Effector memory CD8-positive, alpha-beta T cell (primary cell): ENCODE results near the gene RASAL3.
A peak's percentile ranks its signal among the peaks of the same experiment; 100 is the strongest.
"Not testable (repeated sequence)": the region's sequence is repeated elsewhere in the genome, so short reads cannot be mapped to it uniquely, and the experiment has no call there.

Experiments
- ATAC-seq: fragments of 150-1000 bp; cut with Tn5 transposase; replicated peaks from 2 replicates; pipeline ENCODE4 v1.10.0; 2021; ENCODE audit warnings: mild to moderate bottlenecking, moderate library complexity
- DNase-seq, 3 experiments: peaks; one replicate each; pipeline ENCODE4 v3.0.0; 2021
- H3K27ac Mint-ChIP-seq, 2 donors: one replicate each; pipeline ENCODE4 v1.8.0; 2022; ENCODE audit warnings: mild to moderate bottlenecking in 2 of 2, mixed read lengths in 2 of 2, moderate library complexity in 2 of 2
- H3K27me3 Mint-ChIP-seq, 2 donors: one replicate each; pipeline ENCODE4 v1.8.0; 2022; ENCODE audit warnings: mixed read lengths in 2 of 2
- H3K36me3 Mint-ChIP-seq: one replicate; pipeline ENCODE4 v1.8.0; 2022; ENCODE audit warnings: mild to moderate bottlenecking, moderate library complexity, mixed read lengths; ENCODE audit not compliant: insufficient read depth
- H3K4me1 Mint-ChIP-seq, 2 donors: one replicate each; pipeline ENCODE4 v1.8.0; 2022; ENCODE audit warnings: low read depth in 2 of 2, mixed read lengths in 2 of 2
- H3K4me3 Mint-ChIP-seq, 2 donors: one replicate each; pipeline ENCODE4 v1.8.0; 2022; ENCODE audit warnings: mild to moderate bottlenecking in 2 of 2, mixed read lengths in 2 of 2, moderate library complexity in 2 of 2
- H3K9me3 Mint-ChIP-seq, 2 donors: one replicate each; pipeline ENCODE4 v1.8.0; 2022; ENCODE audit warnings: mixed read lengths in 2 of 2

The RASAL3 gene

DNA sequence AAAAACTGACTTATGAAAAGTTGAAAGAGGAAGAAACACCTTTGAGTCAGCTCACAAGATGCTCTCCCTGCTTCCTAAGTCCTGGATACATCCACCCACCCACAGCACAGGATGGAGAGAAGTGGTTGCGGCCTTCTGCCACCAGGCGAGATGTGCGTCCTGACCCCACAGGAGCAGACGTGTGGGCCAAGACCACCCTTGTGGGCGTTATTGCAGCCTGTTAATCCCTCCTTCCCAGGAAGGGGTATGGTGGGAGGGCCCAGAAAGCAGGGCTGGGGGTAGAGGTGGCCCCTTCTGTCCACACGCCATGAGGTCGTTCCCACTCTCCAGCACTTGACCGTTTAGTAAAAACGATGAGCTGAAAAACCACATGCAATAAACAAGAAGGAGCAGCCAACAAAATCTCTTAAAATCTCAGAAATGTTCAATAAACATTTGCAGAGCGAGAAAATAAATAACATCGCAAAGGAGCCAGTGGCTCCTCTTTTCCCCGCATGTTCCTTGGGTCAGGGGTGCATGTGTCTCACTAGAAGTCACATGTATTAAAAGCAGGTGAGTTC, 43.1 kb downstream of the RASAL3 start:
- DNase-seq = no peak
- Mint-ChIP-seq H3K27me3 (no peaks in the 10 kb centered on the region), H3K4me1 (peaks cover 25 to 29% of the 10 kb centered on the region in 2 donors), H3K27ac (no peak overlapping the region), H3K4me3 (no peak overlapping the region), H3K9me3 (no peaks in the 10 kb centered on the region), H3K36me3 (peaks cover 10% of the 10 kb centered on the region)
- no peak for ATAC-seq

DNA sequence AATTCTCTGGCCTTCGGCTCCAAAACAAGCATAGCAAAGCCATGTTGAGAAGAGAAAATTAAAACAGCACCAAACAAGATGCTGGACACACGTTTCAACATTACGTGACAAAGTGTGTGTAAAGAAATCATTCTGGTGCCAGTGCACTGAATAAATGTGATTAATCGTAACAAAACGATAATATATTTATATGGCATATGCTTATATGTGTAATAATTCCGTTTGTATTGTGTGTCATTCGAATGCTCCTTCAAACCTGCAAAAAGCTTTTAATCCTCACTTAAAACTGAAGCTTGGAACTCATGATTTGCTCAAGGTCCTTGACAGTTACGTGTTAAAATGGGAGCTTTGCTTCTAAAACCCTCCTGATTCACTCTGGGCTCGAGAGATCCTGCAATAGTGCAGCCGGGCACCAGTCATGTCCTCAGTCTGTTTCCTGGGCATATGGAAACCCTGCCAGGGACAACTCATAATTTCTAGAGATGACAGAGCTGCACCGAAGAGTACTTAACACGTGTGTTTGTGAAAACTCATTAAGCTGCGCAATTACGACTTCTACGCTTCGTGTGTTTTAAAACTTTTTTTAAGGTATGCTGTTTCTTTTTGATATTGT, 44.8 kb downstream of the RASAL3 start:
- H3K36me3 Mint-ChIP-seq = peaks cover 18% of the 10 kb centered on the region
- H3K27ac Mint-ChIP-seq = peak overlapping the region; percentile 89 to 99
- H3K4me1 Mint-ChIP-seq = peaks cover 31 to 37% of the 10 kb centered on the region in 2 donors
- no peaks in the 10 kb centered on the region for H3K9me3 Mint-ChIP-seq
- peak overlapping the region; percentile 95 to 98 for H3K4me3 Mint-ChIP-seq
- DNase-seq = no peak
- no peak for ATAC-seq
- no peaks in the 10 kb centered on the region for H3K27me3 Mint-ChIP-seq

DNA sequence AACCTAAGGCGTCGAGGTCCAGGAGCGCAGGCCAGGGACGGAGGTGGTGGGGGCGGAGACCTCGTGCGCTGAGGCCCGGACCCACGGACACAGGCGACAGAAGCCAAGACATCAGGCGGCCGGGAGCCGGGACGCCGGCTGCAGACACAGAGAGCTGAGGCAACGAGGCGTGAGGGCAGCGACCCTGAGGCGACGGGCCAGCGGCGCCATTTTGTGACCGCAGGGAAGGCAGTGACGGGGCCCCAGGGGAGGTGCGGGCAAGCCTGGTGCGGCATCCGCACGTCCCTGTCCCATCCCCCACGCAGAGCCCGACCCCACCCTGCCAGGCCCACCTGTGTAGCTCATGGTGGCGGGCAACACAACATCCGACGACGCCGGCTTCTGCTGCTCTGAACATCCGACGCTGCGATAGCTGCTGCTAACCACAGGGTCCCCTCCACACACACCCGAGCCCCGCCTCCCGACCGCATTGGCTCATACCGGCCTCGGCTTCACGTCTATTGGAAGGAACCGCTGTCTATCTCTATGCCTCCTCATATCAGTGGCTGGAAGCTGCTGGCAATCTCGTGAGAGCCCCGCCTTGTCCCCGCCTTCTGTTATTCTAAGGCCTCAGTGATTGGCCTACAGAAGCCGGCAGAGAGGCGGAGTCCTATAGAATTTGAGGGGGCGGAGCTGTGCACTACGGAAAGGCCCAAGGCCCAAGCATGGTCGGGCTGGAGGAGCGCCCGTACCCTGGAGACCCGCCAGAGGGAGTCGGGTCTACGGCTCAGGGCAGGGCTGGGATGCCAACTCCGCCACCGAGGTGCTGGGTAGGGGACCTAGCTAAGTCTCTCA, 45.5 kb downstream of the RASAL3 start, which contains the start of gene AKAP8L:
Gene AKAP8L (minus strand): TSS at position 410 of the 834 bp plus-strand sequence. CDS start 65 bp downstream, at position 345.
- H3K27ac Mint-ChIP-seq = peak within 1 kb of the TSS; percentile 89 to 99
- H3K4me3 Mint-ChIP-seq = peak within 1 kb of the TSS; percentile 95 to 98
- H3K4me1 Mint-ChIP-seq = peaks cover 32 to 38% of the 10 kb centered on the region in 2 donors
- peak; percentile 98 to 99 (median 98) for DNase-seq
- peaks cover 18% of the 10 kb centered on the region for H3K36me3 Mint-ChIP-seq
- peak; percentile 90 for ATAC-seq
- no peaks in the 10 kb centered on the region for H3K9me3 Mint-ChIP-seq
- H3K27me3 Mint-ChIP-seq = no peaks in the 10 kb centered on the region

DNA sequence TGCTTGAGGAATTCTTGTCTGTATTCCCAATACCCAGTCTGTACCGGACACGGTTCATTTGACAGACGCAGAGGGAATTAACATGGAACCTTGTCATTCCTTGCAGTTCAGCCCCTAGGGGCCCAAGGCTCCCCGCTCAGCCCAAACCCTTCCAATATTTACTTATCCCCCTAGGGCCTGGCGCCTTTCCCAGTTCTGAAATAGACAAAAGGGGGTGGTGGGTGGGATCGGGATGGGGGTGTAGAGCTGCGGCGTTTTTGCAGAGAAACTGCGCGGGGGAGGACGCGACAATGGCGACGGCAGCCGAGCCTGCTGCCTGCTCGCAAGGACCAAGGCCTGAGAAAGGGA, 46.1 kb downstream of the RASAL3 start:
- ATAC-seq (no peak), DNase-seq (no peak)
- Mint-ChIP-seq H3K27me3 (no peaks in the 10 kb centered on the region), H3K4me3 (peak overlapping the region; percentile 95 to 98), H3K27ac (peak overlapping the region; percentile 89 to 99), H3K9me3 (no peaks in the 10 kb centered on the region), H3K4me1 (peaks cover 36 to 42% of the 10 kb centered on the region in 2 donors), H3K36me3 (peaks cover 18% of the 10 kb centered on the region)

DNA sequence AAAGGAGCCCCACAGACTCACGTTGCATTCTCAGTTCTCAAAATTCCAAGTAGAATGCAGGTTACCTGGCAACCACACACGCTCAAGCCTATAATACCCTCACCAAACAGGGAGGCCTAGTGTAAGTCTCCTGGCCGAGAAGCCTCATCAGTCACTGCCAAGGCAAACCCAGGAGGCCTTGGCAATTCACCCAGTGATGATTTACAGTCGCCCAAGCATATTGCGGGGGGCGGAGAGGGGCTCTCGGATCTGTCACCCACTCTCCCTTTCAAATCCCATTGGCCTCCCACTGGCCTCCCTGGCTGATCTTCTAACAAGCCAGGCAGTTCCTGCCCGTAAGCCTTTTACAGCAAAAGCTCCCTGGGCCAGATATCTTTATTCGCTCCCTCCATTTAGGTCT, 46.6 kb downstream of the RASAL3 start:
- Mint-ChIP-seq H3K27ac (peak overlapping the region; percentile 89 to 99), H3K4me3 (peak overlapping the region; percentile 95 to 98), H3K27me3 (no peaks in the 10 kb centered on the region), H3K36me3 (peaks cover 20% of the 10 kb centered on the region), H3K4me1 (peaks cover 38 to 46% of the 10 kb centered on the region in 2 donors), H3K9me3 (no peaks in the 10 kb centered on the region)
- ATAC-seq (no peak), DNase-seq (no peak)

DNA sequence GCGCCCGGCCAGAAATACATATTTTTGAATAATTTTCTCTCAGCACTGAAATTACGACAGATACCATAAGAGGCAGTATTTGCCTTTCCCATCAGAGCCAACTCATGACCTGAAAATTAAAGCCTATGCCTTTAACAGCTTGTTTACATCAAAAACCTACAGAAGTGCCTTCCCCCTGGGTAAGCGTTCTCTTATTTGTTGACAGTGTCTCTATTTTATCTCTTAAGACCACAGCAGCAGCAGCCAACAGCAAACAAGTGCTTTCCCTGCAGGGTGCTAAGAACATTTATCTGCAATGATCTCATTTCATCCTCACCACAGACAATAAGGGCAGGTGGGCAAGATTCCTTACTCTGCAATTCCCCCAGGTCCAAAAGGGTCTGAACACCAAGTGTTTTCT, 51.5 kb downstream of the RASAL3 start:
- H3K36me3 Mint-ChIP-seq = peaks cover 33% of the 10 kb centered on the region
- H3K27me3 Mint-ChIP-seq = no peaks in the 10 kb centered on the region
- H3K9me3 Mint-ChIP-seq = no peaks in the 10 kb centered on the region
- peak overlapping the region in 1 of 2 donors; percentile 20 for H3K27ac Mint-ChIP-seq
- ATAC-seq (no peak), DNase-seq (no peak)
- peaks cover 26 to 47% of the 10 kb centered on the region in 2 donors for H3K4me1 Mint-ChIP-seq
- H3K4me3 Mint-ChIP-seq = peak overlapping the region in 1 of 2 donors; percentile 28

DNA sequence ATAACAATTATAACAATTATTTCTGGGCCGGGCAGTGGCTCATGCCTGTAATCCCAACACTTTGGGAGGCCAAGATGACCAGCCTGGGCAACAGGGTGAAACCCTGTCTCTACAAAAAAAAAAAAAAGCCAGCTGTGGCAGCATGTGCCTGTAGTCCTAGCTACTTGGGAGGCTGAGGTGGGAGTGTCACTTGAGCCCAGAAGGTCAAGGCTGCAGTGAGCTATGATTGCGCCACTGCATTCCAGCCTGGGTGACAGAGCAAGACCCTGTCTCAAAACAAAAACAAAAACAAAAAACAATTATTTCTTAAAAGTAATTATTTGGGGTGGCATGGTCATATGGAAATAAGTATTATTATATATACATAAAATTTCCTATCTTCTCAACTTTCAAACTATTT, 53.0 kb downstream of the RASAL3 start:
- Mint-ChIP-seq H3K4me1 (peaks cover 21 to 32% of the 10 kb centered on the region in 2 donors), H3K36me3 (peaks cover 40% of the 10 kb centered on the region), H3K27ac (peak overlapping the region in 1 of 2 donors; percentile 23)
- not testable (repeated sequence) for H3K27me3 Mint-ChIP-seq, DNase-seq, H3K9me3 Mint-ChIP-seq, ATAC-seq, H3K4me3 Mint-ChIP-seq

DNA sequence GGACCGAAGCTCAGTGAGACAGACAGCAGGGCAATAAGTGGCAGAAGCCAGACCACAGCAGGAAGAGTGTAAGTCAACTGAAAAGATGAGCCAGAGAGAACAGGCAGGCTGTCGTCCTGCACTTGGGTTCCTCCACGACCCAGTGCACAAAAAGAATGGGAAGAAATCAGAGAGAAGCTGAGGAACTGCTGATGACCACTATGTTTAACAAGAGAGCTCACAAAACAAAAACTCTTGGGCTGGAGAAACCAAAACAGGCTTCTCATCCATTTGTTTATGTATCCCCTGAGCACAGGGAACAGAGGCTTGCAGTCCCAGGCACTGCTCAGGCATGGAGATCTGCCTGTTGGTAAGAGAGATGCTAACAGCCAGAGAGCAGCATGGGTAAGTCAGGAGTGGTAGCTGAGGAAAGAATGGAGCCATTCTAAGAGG, 59.5 kb downstream of the RASAL3 start:
- no peaks in the 10 kb centered on the region for H3K9me3 Mint-ChIP-seq
- peak overlapping the region in 1 of 2 donors; percentile 49 for H3K4me3 Mint-ChIP-seq
- no peaks in the 10 kb centered on the region for H3K27me3 Mint-ChIP-seq
- DNase-seq (no peak), ATAC-seq (no peak)
- H3K4me1 Mint-ChIP-seq = peaks cover 27 to 31% of the 10 kb centered on the region in 2 donors
- H3K27ac Mint-ChIP-seq = peak overlapping the region; percentile 65 to 87
- peaks cover 49% of the 10 kb centered on the region for H3K36me3 Mint-ChIP-seq

DNA sequence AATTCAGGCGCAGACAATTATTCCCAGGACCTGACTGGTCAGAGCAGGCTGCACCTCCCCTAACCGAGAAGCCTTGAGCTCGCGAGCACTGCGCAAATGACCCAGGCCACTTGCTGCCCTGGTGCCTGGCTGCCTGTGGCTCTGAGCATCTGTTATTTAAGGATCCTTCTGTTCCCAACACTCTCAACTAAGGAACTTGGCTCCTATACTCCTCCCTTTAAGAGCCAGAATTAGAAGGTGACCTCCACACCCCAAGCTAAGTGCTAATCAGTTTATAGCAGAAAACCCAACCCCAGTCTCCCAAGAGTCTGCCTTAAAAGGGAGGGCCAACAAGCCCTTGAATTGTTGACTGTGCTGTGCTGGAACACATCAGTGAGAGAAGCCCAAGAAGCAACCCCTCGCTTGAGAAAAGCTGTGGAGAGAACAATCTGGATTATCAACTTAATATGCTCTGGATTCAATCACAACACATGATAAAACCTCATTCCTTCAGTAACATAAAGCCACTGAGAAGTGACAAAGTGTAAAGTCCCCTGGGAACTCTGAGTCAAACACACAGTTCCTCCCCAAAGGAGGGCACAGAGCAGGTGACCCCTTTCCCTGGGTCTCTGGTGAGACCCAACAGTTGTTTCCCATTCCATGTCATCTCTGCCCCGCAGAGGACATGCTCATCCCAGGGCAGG, 60.1 kb downstream of the RASAL3 start:
- DNase-seq = no peak
- ATAC-seq = no peak
- peak overlapping the region; percentile 65 to 87 for H3K27ac Mint-ChIP-seq
- H3K27me3 Mint-ChIP-seq = no peaks in the 10 kb centered on the region
- peaks cover 26 to 27% of the 10 kb centered on the region in 2 donors for H3K4me1 Mint-ChIP-seq
- H3K9me3 Mint-ChIP-seq = no peaks in the 10 kb centered on the region
- H3K4me3 Mint-ChIP-seq = peak overlapping the region in 1 of 2 donors; percentile 49
- H3K36me3 Mint-ChIP-seq = peaks cover 50% of the 10 kb centered on the region

DNA sequence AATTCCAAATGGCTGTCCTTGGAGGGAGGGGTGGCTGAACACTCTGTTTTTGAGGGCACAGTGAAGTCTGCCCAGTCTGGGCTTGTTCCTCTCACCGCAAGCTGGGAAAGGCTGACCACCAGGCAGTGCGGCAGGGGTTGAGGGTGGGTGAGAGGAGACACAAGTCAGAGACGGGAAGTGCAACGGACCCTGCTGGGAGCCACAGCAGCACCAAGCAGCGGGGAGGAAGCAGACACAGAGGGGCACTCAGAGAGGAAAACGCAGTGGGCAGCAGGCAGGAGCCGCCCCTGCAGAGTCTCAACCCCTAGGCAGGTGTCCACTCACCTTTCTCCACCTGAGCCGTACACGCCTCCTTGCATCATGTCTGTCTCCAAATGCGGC, 61.2 kb downstream of the RASAL3 start:
- H3K9me3 Mint-ChIP-seq = no peaks in the 10 kb centered on the region
- H3K27me3 Mint-ChIP-seq = no peaks in the 10 kb centered on the region
- peaks cover 22 to 25% of the 10 kb centered on the region in 2 donors for H3K4me1 Mint-ChIP-seq
- no peak for ATAC-seq
- H3K27ac Mint-ChIP-seq = peak overlapping the region in 1 of 2 donors; percentile 59
- no peak for DNase-seq
- peaks cover 52% of the 10 kb centered on the region for H3K36me3 Mint-ChIP-seq
- no peak overlapping the region for H3K4me3 Mint-ChIP-seq

DNA sequence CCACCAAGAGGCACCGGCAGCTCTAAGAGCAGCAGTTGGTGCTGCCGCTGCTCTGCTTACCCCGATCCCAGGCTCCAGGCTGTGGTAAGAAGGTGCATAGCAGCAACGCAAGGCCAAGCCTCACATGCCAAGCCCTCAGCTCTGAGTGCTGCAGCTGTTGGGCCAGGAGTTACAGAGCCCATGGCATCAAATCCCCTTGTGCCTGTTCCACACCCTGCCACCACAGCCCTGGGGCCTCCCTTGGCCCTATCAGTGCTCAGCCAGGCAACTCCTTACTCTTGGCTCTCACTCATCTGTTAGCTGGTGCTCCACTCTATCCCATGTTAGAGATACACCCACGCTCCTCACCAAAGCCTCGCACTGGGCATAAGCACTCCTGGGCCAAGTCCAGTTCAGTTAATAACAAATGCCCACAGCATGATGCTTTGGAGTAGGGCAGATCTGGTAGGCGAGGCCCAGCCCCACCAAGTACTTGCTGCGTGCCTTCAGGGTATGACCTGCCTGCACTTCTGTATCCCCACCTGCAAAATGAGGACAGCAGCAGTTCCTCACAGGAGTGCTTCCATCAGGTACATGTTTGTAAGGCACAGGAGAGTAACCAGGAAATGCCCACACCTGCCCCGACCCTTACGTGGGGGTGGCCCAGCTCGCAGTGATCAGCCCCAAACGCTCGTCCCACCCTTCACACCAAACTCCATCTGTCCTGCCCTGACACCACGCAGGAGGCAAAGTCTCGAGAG, 61.8 kb downstream of the RASAL3 start:
- H3K27me3 Mint-ChIP-seq = no peaks in the 10 kb centered on the region
- no peaks in the 10 kb centered on the region for H3K9me3 Mint-ChIP-seq
- H3K27ac Mint-ChIP-seq = no peak overlapping the region
- DNase-seq (no peak), ATAC-seq (no peak)
- H3K36me3 Mint-ChIP-seq = peaks cover 52% of the 10 kb centered on the region
- H3K4me1 Mint-ChIP-seq = peaks cover 22 to 25% of the 10 kb centered on the region in 2 donors
- no peak overlapping the region for H3K4me3 Mint-ChIP-seq
